Measurements from ENCODE around the gene GLG1. TPM values are rescaled to one million over a fixed set of nuclear protein-coding genes. Genes with fewer than 3 reads are reported as not detected.
"Not testable (repeated sequence)": the region's sequence is repeated elsewhere in the genome, so short reads cannot be mapped to it uniquely, and the experiment has no call there.

GLG1 gene
- total and polyA plus RNA-seq, 8 donors: 116 to 147 (median 135) TPM

DNA sequence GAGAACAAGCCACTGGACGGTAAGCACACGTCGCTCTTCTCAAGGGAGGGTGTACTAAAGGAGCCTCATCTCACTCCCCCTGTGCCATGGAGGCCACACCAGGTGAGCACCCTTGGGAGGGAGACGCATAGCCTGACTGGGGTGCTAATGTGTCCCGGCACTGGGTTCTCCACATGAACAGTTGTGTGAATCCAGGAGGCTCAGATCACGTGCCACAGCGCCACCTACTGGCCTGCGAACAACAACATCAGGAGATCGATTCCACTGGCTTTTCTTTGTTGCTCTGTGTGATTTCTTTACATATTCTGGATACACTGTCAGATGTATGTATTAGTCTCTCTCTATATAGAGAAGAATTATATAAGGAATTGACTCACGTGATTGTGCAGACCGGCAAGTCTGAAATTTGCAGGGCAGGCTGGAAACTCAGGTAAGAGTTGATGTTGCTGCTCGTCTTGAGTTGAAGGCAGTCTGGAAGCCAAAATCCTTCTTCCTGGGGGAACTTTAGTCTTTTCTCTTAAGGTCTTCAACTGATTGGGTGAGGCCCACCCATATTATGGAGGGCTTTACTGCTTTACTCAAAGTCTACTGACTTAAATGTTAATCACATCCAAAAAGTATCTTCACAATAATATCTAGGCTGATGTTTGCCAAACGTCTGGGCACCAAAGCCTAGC, 176.7 kb downstream of the GLG1 start:
- H3K27ac ChIP-seq, H3K4me3 ChIP-seq, H3K9me3 ChIP-seq, H3K36me3 ChIP-seq, H3K4me1 ChIP-seq, H3K27me3 ChIP-seq: not testable (repeated sequence)
- TF ChIP-seq, protein P1, sequence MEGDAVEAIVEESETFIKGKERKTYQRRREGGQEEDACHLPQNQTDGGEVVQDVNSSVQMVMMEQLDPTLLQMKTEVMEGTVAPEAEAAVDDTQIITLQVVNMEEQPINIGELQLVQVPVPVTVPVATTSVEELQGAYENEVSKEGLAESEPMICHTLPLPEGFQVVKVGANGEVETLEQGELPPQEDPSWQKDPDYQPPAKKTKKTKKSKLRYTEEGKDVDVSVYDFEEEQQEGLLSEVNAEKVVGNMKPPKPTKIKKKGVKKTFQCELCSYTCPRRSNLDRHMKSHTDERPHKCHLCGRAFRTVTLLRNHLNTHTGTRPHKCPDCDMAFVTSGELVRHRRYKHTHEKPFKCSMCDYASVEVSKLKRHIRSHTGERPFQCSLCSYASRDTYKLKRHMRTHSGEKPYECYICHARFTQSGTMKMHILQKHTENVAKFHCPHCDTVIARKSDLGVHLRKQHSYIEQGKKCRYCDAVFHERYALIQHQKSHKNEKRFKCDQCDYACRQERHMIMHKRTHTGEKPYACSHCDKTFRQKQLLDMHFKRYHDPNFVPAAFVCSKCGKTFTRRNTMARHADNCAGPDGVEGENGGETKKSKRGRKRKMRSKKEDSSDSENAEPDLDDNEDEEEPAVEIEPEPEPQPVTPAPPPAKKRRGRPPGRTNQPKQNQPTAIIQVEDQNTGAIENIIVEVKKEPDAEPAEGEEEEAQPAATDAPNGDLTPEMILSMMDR (IDR thresholded peaks at IDR 0.05): peak; percentile 73
- ATAC-seq: peak; percentile 95
- DNase-seq: peak; percentile 20 to 76 (median 32)
- intact Hi-C loops (cut with DNase I): loop anchor here in 1 of 2 donors (10.0 kb wide), 1 partner anchor 125 kb away; no protein-coding TSS in a partner anchor

DNA sequence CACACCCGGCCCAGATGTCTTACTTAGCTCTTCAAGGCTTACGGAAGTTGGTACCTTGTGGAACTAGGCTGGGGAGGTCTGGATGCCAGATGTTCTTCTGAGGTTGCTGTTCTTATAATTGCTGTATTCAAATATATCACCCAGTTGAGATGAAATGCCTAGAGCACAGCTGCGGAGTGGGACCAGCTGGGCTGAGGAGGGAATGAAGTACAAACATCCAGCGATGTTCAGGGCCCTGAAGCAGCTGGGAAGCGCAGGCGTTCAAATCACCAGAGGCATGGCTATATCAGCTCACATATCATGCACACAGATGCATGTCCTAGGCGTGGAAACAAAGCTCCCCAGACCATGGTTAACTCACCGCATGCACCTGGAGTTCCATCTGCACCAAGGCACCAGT, 178.4 kb downstream of the GLG1 start:
- H3K9me3 ChIP-seq; H3K36me3 ChIP-seq; DNase-seq; ATAC-seq; H3K27me3 ChIP-seq; H3K4me1 ChIP-seq; H3K27ac ChIP-seq; H3K4me3 ChIP-seq; intact Hi-C loops (cut with DNase I): not testable (repeated sequence)

DNA sequence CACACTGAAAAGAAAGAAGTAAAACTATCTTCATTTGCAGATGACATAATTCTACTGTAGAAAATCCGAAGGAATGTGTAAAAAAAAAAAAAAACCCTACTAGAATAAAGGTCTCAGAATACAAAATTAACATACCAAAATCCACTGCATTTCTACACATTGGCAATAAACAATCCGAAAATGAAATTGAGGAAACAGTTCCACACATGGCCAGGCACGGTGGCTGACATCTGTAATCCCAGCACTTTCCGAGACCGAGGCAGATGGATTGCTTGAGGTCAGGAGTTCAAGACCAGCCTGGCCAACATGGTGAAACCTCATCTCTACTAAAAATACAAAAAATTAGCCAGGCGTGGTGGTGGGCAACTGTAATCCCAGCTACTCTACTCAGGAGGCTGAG, 181.2 kb downstream of the GLG1 start:
- H3K9me3 ChIP-seq; H3K27ac ChIP-seq; H3K36me3 ChIP-seq; H3K27me3 ChIP-seq; DNase-seq; intact Hi-C loops (cut with DNase I); H3K4me1 ChIP-seq; H3K4me3 ChIP-seq; ATAC-seq: not testable (repeated sequence)

DNA sequence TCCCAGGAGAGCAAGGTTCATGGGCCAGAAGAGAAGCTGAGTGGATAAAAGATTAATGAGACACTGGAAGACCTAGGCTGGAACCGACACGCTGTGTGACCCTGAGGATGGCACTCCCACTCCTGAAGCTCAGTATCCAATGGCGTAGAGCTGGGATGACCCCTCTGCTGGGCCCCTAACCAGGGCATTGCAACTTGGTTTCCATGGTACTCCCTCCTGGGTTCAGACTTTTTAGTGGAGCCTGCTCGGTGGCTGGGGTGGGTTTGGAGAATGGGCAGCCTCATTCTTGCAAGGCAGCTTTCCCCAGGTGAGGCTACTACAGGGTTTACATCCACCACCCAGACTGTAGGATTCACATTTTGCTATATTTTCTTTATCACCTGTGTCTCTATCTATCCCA, 183.2 kb downstream of the GLG1 start:
- H3K4me3 ChIP-seq; DNase-seq; intact Hi-C loops (cut with DNase I); ATAC-seq; H3K9me3 ChIP-seq; H3K4me1 ChIP-seq; H3K36me3 ChIP-seq; H3K27ac ChIP-seq; H3K27me3 ChIP-seq: not testable (repeated sequence)

DNA sequence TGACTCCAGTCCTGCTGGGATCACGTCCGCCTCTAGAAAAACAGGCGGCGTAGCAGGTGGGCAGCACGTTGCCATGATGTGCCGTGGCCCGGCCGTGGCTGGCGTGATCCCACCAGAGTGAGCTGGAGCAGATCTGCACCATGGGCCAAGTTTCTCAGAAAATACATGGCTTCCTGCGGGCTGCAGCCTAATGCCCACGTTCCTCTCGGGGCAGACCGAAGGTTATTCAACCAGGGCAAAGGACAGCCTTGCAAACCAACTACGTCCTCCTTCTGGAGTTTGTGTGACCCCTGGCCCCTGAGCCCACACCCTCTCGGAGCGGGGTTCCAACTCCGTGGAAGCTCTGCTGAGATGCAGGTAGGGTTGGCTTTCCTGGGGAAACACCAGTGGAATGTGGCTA, 184.8 kb downstream of the GLG1 start:
- H3K27ac ChIP-seq; H3K4me1 ChIP-seq; H3K36me3 ChIP-seq; H3K9me3 ChIP-seq; ATAC-seq; intact Hi-C loops (cut with DNase I); H3K27me3 ChIP-seq; DNase-seq; H3K4me3 ChIP-seq: not testable (repeated sequence)

DNA sequence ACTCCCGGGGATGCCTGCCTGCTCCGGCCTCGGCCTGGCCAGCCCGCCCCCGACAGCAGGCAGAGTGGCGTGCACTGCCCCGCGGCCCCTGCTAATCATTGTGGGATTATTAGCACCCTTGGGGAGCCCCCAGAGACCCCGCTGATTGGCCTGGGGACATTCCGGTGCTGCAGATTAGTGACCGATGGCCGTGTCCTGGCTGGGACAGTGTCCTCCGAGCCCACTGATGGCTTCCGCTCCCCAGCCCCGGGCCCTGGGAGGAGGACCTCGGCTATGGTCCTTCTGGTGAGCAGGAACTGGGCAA, 185.5 kb downstream of the GLG1 start:
- DNase-seq; H3K27me3 ChIP-seq; H3K4me1 ChIP-seq; H3K9me3 ChIP-seq; ATAC-seq; intact Hi-C loops (cut with DNase I); H3K36me3 ChIP-seq; H3K4me3 ChIP-seq; H3K27ac ChIP-seq: not testable (repeated sequence)

DNA sequence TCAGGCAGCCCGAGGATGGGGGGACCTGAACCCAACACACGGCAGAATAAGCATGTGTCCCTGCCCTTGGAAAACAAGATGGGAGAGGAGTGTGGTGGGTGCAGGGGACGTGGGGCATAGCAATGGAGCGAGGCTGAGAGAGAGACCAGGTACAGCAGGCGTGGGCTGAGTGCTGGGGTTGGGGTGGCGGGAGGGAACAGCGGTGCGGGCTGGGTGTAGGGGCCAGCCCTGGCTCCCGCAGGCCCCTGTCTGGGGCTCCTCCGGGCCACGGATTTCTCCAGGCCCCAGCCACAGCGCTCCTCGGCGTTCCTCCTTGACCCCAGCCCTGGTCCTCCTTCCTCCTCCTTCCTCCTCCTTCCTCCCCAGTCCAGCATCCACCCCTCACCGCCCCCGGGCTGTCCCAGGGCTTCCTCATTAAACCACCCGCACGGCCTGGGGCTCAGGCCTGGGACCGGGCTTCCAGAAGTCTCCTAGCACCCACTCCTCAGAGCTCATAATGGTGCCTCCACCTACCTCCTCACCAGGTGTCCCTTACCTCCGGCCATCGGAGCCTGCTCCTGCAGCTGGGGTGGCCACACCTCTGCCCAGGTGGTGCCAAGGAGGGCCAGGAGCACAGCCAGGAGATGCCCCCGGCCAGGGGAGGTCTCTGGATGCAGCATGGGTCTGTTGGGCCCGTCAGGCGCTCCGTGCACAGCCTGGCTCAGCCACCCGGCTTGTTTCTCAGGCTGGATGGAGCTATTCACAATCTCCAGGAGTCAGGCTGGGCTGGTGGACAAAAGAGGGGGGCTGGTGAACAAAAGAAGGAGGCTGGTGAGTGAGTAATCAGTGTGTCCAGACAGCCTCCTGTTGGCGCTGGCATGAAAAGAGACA, 186.1 kb downstream of the GLG1 start, which contains the start of gene CLEC18B:
CLEC18B (minus strand) TSS at position 867 of the 870 bp plus-strand sequence; CDS start at position 659, 208 bp downstream.
- ATAC-seq: not testable (repeated sequence)

DNA sequence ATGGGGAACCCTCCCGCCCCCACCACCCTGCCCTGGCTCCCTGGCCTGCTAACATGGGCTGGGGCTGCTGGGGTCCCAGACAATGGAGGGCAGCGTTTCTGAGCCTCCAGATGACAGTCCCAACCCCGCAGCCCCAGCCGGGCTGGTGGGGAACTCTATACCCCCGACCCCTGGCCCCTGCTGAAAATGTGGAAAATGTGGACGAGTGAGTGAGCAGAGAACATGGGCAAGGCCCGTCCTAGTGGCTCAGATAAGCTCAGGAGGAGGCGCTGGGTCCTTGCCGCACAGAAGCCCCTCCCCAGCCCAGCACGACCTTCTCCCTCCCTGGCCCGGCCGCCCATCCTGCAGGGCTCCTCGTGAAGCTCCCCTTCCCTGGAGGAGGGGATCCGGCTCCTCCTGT, 187.1 kb downstream of the GLG1 start:
- H3K4me3 ChIP-seq; ATAC-seq; H3K4me1 ChIP-seq; H3K36me3 ChIP-seq; H3K9me3 ChIP-seq; H3K27me3 ChIP-seq; DNase-seq; H3K27ac ChIP-seq; intact Hi-C loops (cut with DNase I): not testable (repeated sequence)

More for the DNA sequence above, 186.1 kb downstream of the GLG1 start, which contains the start of gene CLEC18B:
- H3K27ac ChIP-seq; H3K4me3 ChIP-seq; H3K36me3 ChIP-seq; intact Hi-C loops (cut with DNase I); H3K27me3 ChIP-seq; H3K9me3 ChIP-seq; DNase-seq; H3K4me1 ChIP-seq: not testable (repeated sequence)

DNA sequence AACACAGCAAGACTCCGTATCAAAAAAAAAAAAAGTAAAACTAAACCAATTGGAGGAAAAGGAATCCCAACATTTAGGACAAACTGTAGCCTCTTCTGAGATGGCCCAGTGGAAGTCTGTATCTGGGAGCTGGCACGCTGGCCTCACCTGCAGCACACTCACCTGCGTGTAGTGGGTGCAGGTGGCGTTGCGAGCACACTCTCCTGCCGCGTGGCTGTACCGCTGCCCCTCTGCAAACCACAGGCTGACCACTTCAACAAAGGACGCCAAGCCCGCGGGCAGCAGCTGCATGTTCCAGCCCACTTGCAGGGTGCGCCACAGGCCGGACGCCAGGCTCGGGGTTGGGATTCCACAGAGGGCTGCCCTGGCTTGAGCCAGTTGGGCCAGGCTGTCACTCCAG, 189.0 kb downstream of the GLG1 start:
- ATAC-seq; H3K27me3 ChIP-seq; DNase-seq; H3K9me3 ChIP-seq; intact Hi-C loops (cut with DNase I); H3K4me1 ChIP-seq; H3K4me3 ChIP-seq; H3K36me3 ChIP-seq; H3K27ac ChIP-seq: not testable (repeated sequence)

DNA sequence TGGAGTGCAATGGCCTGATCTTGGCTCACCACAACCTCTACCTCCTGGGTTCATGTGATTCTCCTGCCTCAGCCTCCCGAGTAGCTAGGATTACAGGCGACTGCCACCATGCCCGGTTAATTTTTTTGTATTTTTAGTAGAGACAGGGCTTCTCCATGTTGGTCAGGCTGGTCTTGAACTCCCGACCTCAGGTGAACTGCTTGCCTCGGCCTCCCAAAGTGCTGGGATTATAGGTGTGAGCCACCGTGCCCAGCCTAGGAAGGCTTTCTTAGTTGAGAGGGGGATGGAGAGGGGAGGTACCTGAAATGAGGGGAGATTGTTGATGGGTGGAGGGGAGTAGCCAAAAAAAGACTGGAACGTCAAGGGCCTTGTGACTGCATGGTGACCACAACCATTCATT, 193.0 kb downstream of the GLG1 start:
- H3K4me1 ChIP-seq; DNase-seq; H3K36me3 ChIP-seq; intact Hi-C loops (cut with DNase I); H3K27ac ChIP-seq; H3K4me3 ChIP-seq; ATAC-seq; H3K9me3 ChIP-seq; H3K27me3 ChIP-seq: not testable (repeated sequence)

DNA sequence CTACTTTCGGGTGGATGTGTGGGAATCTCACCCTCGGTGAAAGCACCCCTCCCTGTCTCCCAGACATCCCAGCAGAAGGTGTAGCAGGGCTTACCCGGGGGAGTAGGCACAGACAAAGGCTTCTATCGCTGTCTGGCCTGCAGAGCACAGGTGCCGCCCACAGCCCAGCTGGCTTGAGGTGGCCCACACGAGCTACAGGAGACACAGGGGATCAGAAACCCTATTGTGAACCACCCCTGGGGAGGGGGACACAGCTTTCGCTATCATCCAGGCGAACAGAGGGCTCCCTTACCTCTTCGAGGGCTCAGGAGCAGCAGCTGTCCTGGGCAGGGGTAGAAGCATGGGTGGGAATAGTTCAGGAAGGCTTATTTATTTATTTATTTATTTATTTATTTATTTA, 193.4 kb downstream of the GLG1 start:
- H3K27me3 ChIP-seq; ATAC-seq; H3K4me3 ChIP-seq; H3K27ac ChIP-seq; DNase-seq; H3K9me3 ChIP-seq; intact Hi-C loops (cut with DNase I); H3K36me3 ChIP-seq; H3K4me1 ChIP-seq: not testable (repeated sequence)

DNA sequence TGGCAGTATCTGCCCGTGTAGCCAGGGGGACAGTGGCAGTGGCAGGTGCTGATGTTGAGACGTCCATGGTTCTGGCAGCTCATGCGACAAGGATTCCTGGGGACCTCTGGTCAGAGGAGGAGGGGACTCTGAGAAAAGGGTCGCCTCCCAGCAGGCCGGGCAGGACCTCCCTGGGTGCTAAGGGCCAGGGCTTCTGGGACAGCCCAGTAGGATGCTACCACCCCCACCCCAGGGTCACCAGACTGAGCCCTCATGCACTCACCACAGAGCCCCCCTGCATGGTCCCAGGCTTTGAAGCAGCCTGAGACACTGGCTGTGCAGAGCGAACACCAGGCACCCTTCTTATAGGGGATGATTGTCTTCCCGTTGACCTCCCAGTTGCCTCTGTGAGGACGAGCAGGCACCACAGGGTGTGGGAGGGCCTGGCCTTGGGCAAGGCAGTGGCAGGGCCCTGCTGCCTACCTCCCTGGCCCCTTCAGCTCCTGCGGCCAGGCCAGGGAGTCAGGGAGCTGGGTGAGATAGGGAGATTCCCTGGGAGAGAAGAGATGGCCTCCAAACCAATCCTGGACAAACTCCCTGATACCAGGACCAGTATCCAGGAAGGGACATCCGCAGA, 194.0 kb downstream of the GLG1 start:
- not testable (repeated sequence) for ATAC-seq

More for the DNA sequence above, 194.0 kb downstream of the GLG1 start:
- H3K4me3 ChIP-seq; intact Hi-C loops (cut with DNase I); H3K27me3 ChIP-seq; H3K36me3 ChIP-seq; H3K4me1 ChIP-seq; H3K27ac ChIP-seq; H3K9me3 ChIP-seq: not testable (repeated sequence)
- peak in 1 of 4 donors; percentile 80 for DNase-seq
